HG02840 (cell line): Measurements from ENCODE around the gene SYT1.

Experiments
- ATAC-seq: cut with Tn5 transposase; IDR thresholded peaks from one replicate; pipeline ENCODE4 v1.9.1; 2021; ENCODE audit warnings: mild to moderate bottlenecking, moderate library complexity, moderate number of reproducible peaks; ENCODE audit not compliant: unreplicated experiment, low FRiP score

SYT1 gene

GRCh38 chr12:78888568-78888967, 24.0 kb downstream of the SYT1 start:
- ATAC-seq = peak; percentile 68

- no peak for ATAC-seq
Observed at GRCh38 chr12:78891646-78892353, 27.2 kb downstream of the SYT1 start.

- ATAC-seq = no peak
Observed at GRCh38 chr12:78898416-78898815, 33.8 kb downstream of the SYT1 start.

GRCh38 chr12:78914859-78915331, 50.3 kb downstream of the SYT1 start:
- no peak for ATAC-seq

- no peak for ATAC-seq
Observed at GRCh38 chr12:78916845-78917480, 52.4 kb downstream of the SYT1 start.

- no peak for ATAC-seq
Observed at GRCh38 chr12:78917513-78917912, 52.9 kb downstream of the SYT1 start.

- ATAC-seq = no peak
Observed at GRCh38 chr12:78918268-78918667, 53.7 kb downstream of the SYT1 start.

GRCh38 chr12:78928200-78929074, 63.9 kb downstream of the SYT1 start:
- no peak for ATAC-seq

- no peak for ATAC-seq
Observed at GRCh38 chr12:78929075-78929418, 64.5 kb downstream of the SYT1 start.

- no peak for ATAC-seq
Observed at GRCh38 chr12:78931466-78931990, 67.0 kb downstream of the SYT1 start.

GRCh38 chr12:78933014-78933413, 68.4 kb downstream of the SYT1 start:
- no peak for ATAC-seq

- no peak for ATAC-seq
Observed at GRCh38 chr12:78938341-78939084, 73.9 kb downstream of the SYT1 start.

GRCh38 chr12:78949532-78949931, 85.0 kb downstream of the SYT1 start:
- ATAC-seq = no peak

- ATAC-seq = no peak
Observed at GRCh38 chr12:78951803-78952551, 87.4 kb downstream of the SYT1 start.

- no peak for ATAC-seq
Observed at GRCh38 chr12:78952552-78952929, 88.0 kb downstream of the SYT1 start.

- no peak for ATAC-seq
Observed at GRCh38 chr12:78958941-78959340, 94.4 kb downstream of the SYT1 start.

GRCh38 chr12:78959556-78959955, 95.0 kb downstream of the SYT1 start:
- ATAC-seq = no peak

GRCh38 chr12:78961171-78961570, 96.6 kb downstream of the SYT1 start:
- ATAC-seq = no peak

- ATAC-seq = no peak
Observed at GRCh38 chr12:78963439-78964227, 99.1 kb downstream of the SYT1 start.
